SW480 (cell line): ENCODE measurements around the gene KPNB1.

ENCODE experiments used
- DNase-seq: peaks from one replicate; pipeline ENCODE4 v3.0.0-alpha.2; 2016; ENCODE audit warnings: low spot score

Gene KPNB1

DNA sequence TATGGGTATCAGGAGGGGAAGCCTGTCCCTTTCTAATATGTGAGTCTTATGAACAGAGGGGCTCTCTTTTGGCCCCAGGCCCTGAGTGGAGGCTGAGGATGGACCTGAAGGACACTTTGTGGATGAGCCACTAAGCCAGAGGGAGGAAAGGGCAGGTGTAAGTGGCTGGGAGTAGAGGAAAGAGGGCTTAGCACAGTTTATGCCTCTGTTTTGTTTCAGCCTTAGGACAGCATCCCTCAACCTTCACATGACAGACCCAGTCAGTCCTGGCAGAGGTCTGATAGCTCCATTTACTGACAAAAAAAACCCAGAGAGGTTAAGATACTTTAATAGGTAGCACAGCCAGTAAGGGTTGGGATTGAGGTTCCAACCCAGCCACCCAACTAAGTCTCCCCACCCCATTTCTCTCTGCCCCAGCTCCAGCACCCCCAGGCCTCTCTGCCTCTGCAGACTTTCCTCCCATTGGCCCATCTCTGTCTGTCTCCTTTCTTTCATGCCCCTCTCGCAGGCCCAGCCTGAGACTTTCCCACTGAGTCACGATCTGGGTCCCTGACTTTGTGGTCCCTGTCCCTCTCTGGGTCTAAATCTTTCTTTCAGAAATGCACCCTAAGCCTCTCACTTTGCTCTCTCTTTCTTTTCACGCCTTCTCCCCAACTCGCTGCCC lies 78.6 kb downstream of the KPNB1 start:
- DNase-seq: no peak

- no peak for DNase-seq
These were observed 79.8 kb downstream of the KPNB1 start for GRCh38 chr17:47729476-47729875.

DNA sequence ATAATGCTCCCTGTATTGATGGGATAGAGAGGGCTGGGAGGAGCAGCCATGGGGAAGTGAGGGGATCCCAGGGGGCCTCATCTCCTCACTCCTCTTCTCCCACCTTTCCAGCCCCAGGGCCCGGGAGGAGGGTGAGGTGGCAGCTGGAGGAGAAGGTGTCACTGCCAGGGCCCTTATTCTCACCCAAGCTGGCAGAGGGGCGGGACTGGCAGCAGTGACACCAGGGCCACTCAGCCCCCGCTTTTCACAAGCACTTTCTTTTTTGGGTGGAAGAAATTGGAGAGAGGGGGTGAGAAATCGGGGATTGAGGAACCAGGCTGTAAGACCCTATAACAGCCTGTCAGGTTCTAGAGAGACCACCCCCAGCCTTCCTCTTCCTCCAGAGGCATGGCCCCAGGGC lies 81.0 kb downstream of the KPNB1 start:
- DNase-seq: no peak

DNA sequence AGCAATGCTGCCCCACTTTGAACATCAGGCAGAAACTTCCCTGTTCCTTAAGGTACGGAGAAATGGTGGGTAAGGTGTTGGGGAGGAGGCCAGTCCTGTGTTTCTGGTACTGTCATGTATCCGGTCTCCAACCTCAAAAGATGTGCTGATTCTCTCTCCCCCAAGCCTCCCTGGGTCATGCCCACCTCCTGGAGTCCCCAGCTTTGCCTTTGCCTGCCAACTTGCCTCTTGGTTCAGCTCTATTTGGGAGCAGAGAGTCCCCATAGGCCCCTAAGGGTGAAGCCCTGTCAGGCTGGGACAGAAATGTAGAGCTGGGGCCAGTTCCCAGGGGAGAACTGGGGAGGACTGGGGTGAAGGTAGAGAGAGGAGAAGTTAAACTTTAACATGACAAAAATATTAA lies 81.7 kb downstream of the KPNB1 start:
- no peak for DNase-seq

DNA sequence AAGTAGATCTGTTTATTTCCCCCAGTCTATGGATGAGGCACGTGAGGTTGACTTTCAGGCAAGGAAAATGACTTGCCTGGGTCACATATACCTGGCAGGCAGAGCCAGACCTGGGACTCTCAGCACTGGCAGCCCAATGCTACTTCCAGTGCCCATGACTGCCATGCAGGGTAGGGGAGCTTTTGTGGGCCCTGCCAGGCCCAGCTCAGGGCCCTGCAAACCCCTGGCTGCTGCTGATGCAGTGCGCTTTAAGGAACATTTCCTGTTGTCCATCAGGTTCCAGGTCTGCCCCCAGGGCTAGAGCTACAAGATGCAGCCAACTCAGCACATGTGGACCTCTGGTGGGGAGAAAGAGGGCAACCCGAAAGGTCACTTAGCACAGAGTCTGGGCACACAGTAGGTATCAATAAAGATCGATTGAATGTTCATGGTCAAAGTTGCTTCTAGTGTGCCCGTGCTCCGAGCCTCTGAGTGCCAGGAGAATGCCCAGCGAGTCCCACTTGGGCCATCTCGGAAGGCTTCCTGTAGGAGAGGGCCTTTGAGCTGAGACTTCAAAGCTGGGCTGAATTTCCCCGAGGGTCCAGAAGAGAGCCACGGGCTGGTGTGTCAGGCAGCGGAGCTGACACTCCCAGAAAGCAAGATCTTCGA lies 82.8 kb downstream of the KPNB1 start:
- no peak for DNase-seq

DNA sequence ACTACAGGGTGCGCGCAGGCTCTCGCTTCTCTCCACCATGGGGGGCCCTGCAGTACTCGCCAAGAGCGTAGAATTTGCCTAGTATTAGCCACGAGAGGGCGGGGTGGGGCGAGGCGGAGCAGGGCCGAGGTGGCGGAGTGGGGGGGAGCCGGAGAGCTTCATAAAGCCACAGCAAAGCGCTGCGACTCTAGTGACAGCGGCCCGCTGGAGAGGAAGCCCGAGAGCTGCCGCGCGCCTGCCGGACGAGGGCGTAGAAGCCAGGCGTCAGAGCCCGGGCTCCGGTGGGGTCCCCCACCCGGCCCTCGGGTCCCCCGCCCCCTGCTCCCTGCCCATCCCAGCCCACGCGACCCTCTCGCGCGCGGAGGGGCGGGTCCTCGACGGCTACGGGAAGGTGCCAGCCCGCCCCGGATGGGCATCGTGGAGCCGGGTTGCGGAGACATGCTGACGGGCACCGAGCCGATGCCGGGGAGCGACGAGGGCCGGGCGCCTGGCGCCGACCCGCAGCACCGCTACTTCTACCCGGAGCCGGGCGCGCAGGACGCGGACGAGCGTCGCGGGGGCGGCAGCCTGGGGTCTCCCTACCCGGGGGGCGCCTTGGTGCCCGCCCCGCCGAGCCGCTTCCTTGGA lies 83.4 kb downstream of the KPNB1 start, which contains the start of gene TBX21:
Gene TBX21 (plus strand): TSS at position 190 of the 627 bp plus-strand sequence. CDS start 219 bp downstream, at position 409.
- DNase-seq: peak; percentile 85

DNA sequence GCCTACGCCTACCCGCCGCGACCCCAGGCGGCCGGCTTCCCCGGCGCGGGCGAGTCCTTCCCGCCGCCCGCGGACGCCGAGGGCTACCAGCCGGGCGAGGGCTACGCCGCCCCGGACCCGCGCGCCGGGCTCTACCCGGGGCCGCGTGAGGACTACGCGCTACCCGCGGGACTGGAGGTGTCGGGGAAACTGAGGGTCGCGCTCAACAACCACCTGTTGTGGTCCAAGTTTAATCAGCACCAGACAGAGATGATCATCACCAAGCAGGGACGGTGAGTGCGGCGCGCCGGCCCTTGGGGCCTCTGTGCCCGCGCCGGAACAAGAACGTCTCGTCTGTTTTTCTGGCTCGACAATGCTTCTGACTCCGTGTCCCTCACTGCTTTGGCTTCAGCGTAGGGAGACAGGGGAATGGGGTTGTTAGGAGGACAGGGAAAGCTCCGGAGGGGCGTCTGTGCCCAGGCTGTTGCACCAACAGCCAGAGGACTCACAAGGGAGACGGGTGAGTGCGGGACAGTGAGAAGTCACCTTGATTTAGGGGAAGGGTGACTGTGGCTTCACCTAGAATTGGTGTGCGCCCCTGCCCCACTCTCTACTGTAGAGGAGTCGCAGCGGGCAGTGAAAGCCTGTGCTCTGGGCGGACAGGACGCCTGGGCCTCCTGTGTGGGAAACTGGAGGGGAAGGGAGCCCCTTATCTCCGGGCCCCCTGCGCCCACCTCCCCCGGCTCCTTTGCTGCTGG lies 84.1 kb downstream of the KPNB1 start:
- no peak for DNase-seq

GRCh38 chr17:47735139-47735464 lies 85.4 kb downstream of the KPNB1 start:
- no peak for DNase-seq
